PC-3 (cell line): Measurements from ENCODE around the gene CACNA1C. TPM values are rescaled to one million over a fixed set of nuclear protein-coding genes. Genes with fewer than 3 reads are reported as not detected.

Experiments used
- ATAC-seq: fragments of 200-7000 bp; cut with Tn5 transposase; 2 replicates; pipeline ENCODE4 v1.9.1; 2020; ENCODE audit warnings: mild to moderate bottlenecking, moderate library complexity
- BruUV-seq: library from RNA; stranded (reverse); fragments of 400-500 nt; replicated peaks from 2 replicates; lab custom pipeline; 2021; lab: Mats Ljungman, UMichigan
- CTCF ChIA-PET: fragments of 300-600 bp; sonication (Branson Sonifier 250); formaldehyde crosslinking; loops from one replicate; lab custom pipeline; 2022; ENCODE audit warnings: antibody characterized with exemption; lab: Charles Lee
- POLR2A ChIA-PET: fragments of 300-600 bp; sonication (Branson Sonifier 250); formaldehyde crosslinking; loops from one replicate; lab custom pipeline; 2022; ENCODE audit warnings: antibody characterized with exemption; ENCODE audit not compliant: unreplicated experiment; lab: Charles Lee
- DNase-seq: peaks from one replicate; pipeline ENCODE4 v3.0.0-alpha.2; 2015
- H2AFZ ChIP-seq: fragments of 300-600 bp; sonication (generic); 2 replicates; pipeline ENCODE4 v1.6.0; 2016; ENCODE audit warnings: antibody characterized with exemption, low read length
- H3F3A ChIP-seq: fragments of 300-600 bp; sonication (generic); one replicate; pipeline ENCODE4 v1.6.0; 2017; ENCODE audit warnings: antibody characterized with exemption, low read length, control low read depth, mild to moderate bottlenecking; ENCODE audit not compliant: unreplicated experiment
- H3K27ac ChIP-seq: fragments of 300-600 bp; sonication (generic); 2 replicates; pipeline ENCODE4 v1.5.1; 2016; ENCODE audit warnings: mild to moderate bottlenecking, low read length
- H3K27me3 ChIP-seq: fragments of 300-600 bp; sonication (generic); 2 replicates; pipeline ENCODE4 v1.6.1; 2016; ENCODE audit warnings: low read length, mixed read lengths
- H3K36me3 ChIP-seq: fragments of 300-600 bp; sonication (generic); 2 replicates; pipeline ENCODE4 v1.6.1; 2016; ENCODE audit warnings: low read depth, mixed run types, low read length, mixed read lengths
- H3K4me1 ChIP-seq: fragments of 300-600 bp; sonication (generic); 2 replicates; pipeline ENCODE4 v1.5.1; 2016; ENCODE audit warnings: low read length; ENCODE audit not compliant: insufficient read depth
- H3K4me2 ChIP-seq: fragments of 300-600 bp; sonication (generic); 2 replicates; pipeline ENCODE4 v1.6.0; 2016; ENCODE audit warnings: low read length
- H3K4me3 ChIP-seq: fragments of 300-600 bp; sonication (generic); 2 replicates; pipeline ENCODE4 v1.5.1; 2016; ENCODE audit warnings: mild to moderate bottlenecking, low read length, mixed read lengths
- H3K79me2 ChIP-seq: fragments of 300-600 bp; sonication (generic); 2 replicates; pipeline ENCODE4 v1.6.1; 2017; ENCODE audit warnings: low read length, mixed read lengths
- H3K9ac ChIP-seq: fragments of 300-600 bp; sonication (generic); 2 replicates; pipeline ENCODE4 v1.6.0; 2016; ENCODE audit warnings: mild to moderate bottlenecking, low read length
- H3K9me2 ChIP-seq: fragments of 300-600 bp; sonication (generic); replicated peaks from 2 replicates; pipeline ENCODE4 v1.6.1; 2016; ENCODE audit warnings: mixed run types, low read length, mixed read lengths
- H3K9me3 ChIP-seq: fragments of 300-600 bp; sonication (generic); 2 replicates; pipeline ENCODE4 v1.6.1; 2016; ENCODE audit warnings: low read length, mixed read lengths
- H4K20me1 ChIP-seq: fragments of 300-600 bp; sonication (generic); 2 replicates; pipeline ENCODE4 v1.6.1; 2016; ENCODE audit warnings: low read length, mixed read lengths
- CTCF ChIP-seq: fragments of 300-600 bp; sonication (generic); conservative IDR thresholded peaks from 2 replicates; pipeline ENCODE4 v1.5.1; 2017; ENCODE audit warnings: antibody characterized with exemption, low read depth, mild to moderate bottlenecking, low read length
- EZH2 ChIP-seq: fragments of 300-600 bp; sonication (generic); IDR thresholded peaks from one replicate; pipeline ENCODE4 v1.6.1; 2017; ENCODE audit warnings: antibody characterized with exemption, mild to moderate bottlenecking, low read length; ENCODE audit not compliant: unreplicated experiment
- EZH2phosphoT487 ChIP-seq: fragments of 300-600 bp; sonication (generic); IDR thresholded peaks from 2 replicates; pipeline ENCODE4 v1.6.1; 2018; ENCODE audit warnings: mild to moderate bottlenecking, antibody characterized with exemption, low read length, borderline replicate concordance
- intact Hi-C: fragments of 100-400 bp; cut with micrococcal nuclease; formaldehyde crosslinking; loops from 2 replicates; pipeline ENCODE4 v1.9.0; 2023
- total RNA-seq: library from RNA; depleted of rRNA; stranded (reverse); fragments of >200 nt; gene quantifications from 2 replicates; pipeline ENCODE4 v1.2.3, GENCODE V29; 2014

The CACNA1C gene
- total RNA-seq, 1 experiment from 2014 or later, result not detected

DNA sequence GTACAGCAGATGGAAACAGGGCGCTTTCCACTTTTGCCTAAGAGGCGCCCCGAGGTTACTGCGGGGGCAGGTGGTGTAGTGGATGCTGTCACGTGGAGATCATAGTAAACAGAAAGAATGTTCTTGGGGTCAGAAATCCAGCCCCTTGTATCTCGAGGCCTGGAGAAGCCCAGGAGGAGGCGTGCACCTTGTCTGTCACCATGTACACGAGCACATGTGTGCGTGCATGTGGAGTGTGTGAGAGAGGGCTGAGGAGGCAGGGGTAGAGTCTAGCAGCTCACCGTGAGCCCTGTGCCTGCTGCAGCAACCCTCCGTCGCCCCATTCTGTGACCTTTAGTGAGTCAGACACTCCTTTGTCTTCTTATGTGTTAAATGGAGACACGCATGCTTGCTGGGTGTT, 59.0 kb downstream of the CACNA1C start:
- H3K27ac ChIP-seq, result no peak overlapping the region
- intact Hi-C loops, result no loop called here
- no peaks in the 10 kb centered on the region for H3K9me3 ChIP-seq
- no peak overlapping the region for H2AFZ ChIP-seq
- ChIA-PET POLR2A (no interaction called here), CTCF (no interaction called here)
- peaks cover 21% of the 10 kb centered on the region; the same call in 1 of the 2 replicates for H3K27me3 ChIP-seq
- no peaks in the 10 kb centered on the region for H3K79me2 ChIP-seq
- H3K4me1 ChIP-seq, result no peaks in the 10 kb centered on the region
- H3K9me2 ChIP-seq, result no peaks in the 10 kb centered on the region
- no peak overlapping the region for H3K9ac ChIP-seq
- TF ChIP-seq CTCF, result no peak
- no peak for TF ChIP-seq EZH2phosphoT487
- TF ChIP-seq EZH2, result no peak
- no peak overlapping the region for H3K4me3 ChIP-seq
- BruUV-seq, result no TSS peak
- H3K4me2 ChIP-seq, result no peak overlapping the region
- DNase-seq (no peak), ATAC-seq (no peak)
- no peaks in the 10 kb centered on the region for H4K20me1 ChIP-seq
- H3K36me3 ChIP-seq, result no peaks in the 10 kb centered on the region
- no peaks in the 10 kb centered on the region for H3F3A ChIP-seq

DNA sequence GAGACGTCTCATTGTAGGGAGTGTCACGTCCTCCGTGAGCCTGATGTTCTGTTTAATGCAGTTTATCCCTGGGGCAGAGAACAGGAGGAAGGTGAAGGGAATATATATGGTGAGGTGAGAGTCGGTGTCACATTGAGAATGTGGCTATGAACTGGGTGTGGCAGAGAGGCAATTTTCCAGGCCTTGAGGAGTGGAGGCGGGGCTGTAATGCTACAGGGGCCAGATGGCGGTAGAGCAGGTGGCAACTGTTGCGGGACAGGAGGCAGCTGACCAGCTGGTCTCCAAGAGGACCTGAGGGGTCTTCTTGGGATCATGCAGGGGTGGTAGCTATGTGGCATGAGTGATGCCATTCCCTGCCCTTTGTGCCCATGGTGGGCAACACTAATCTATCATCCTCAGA, 59.6 kb downstream of the CACNA1C start:
- H3K4me2 ChIP-seq, result no peak overlapping the region

More for the DNA sequence above, 59.6 kb downstream of the CACNA1C start:
- Histone ChIP-seq H3K79me2 (no peaks in the 10 kb centered on the region), H3K27me3 (peaks cover 23% of the 10 kb centered on the region; the same call in 1 of the 2 replicates), H3K36me3 (no peaks in the 10 kb centered on the region), H3K9me3 (no peaks in the 10 kb centered on the region), H3F3A (no peaks in the 10 kb centered on the region), H3K4me1 (no peaks in the 10 kb centered on the region), H3K4me3 (no peak overlapping the region), H3K27ac (no peak overlapping the region), H2AFZ (no peak overlapping the region), H3K9me2 (no peaks in the 10 kb centered on the region), H3K9ac (no peak overlapping the region), H4K20me1 (no peaks in the 10 kb centered on the region)
- ChIA-PET CTCF (no interaction called here), POLR2A (no interaction called here)
- TF ChIP-seq EZH2phosphoT487 (no peak), CTCF (no peak), EZH2 (no peak)
- intact Hi-C loops, result no loop called here
- ATAC-seq (no peak), DNase-seq (no peak)
- no TSS peak for BruUV-seq
